ENCODE results near the gene ARSB. TPM values are rescaled to one million over a fixed set of nuclear protein-coding genes. Genes with fewer than 3 reads are reported as not detected.

Gene ARSB
- total and polyA plus RNA-seq, 2 donors from 2014 or later: 8.3 to 16.4 TPM

GRCh38 chr5:78975035-78975434 is 10.1 kb downstream of the ARSB start:
- peak in 1 of 5 donors; percentile 49 for DNase-seq
- H3K27ac ChIP-seq (ENCODE audit: low read depth in 2 of 2, low read length in 2 of 2): no peak overlapping the region
- TF ChIP-seq, protein P1, sequence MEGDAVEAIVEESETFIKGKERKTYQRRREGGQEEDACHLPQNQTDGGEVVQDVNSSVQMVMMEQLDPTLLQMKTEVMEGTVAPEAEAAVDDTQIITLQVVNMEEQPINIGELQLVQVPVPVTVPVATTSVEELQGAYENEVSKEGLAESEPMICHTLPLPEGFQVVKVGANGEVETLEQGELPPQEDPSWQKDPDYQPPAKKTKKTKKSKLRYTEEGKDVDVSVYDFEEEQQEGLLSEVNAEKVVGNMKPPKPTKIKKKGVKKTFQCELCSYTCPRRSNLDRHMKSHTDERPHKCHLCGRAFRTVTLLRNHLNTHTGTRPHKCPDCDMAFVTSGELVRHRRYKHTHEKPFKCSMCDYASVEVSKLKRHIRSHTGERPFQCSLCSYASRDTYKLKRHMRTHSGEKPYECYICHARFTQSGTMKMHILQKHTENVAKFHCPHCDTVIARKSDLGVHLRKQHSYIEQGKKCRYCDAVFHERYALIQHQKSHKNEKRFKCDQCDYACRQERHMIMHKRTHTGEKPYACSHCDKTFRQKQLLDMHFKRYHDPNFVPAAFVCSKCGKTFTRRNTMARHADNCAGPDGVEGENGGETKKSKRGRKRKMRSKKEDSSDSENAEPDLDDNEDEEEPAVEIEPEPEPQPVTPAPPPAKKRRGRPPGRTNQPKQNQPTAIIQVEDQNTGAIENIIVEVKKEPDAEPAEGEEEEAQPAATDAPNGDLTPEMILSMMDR (IDR thresholded peaks at IDR 0.05; ENCODE audit: borderline replicate concordance, extremely low read depth, insufficient read depth): no peak
- no peaks in the 10 kb centered on the region for H3K36me3 ChIP-seq (ENCODE audit: control insufficient read depth in 2 of 3, insufficient read depth in 3 of 3, low read length in 3 of 3)
- H3K9me3 ChIP-seq (ENCODE audit: control insufficient read depth in 2 of 3, insufficient read depth in 1 of 3, low read length in 3 of 3): no peaks in the 10 kb centered on the region
- intact Hi-C loops (cut with DNase I): no loop called here
- H3K4me3 ChIP-seq (ENCODE audit: low read length in 3 of 3): no peak overlapping the region
- peaks cover 2 to 19% (median 14%) of the 10 kb centered on the region in 3 donors for H3K4me1 ChIP-seq (ENCODE audit: control insufficient read depth in 2 of 3, insufficient read depth in 2 of 3, low read depth in 1 of 3, low read length in 3 of 3)
- no peak overlapping the region for H3K9ac ChIP-seq (ENCODE audit: low read length in 3 of 3)
- no peaks in the 10 kb centered on the region for H3K27me3 ChIP-seq (ENCODE audit: control insufficient read depth, insufficient read depth, low read length)
- FAIRE-seq: no peak

DNA sequence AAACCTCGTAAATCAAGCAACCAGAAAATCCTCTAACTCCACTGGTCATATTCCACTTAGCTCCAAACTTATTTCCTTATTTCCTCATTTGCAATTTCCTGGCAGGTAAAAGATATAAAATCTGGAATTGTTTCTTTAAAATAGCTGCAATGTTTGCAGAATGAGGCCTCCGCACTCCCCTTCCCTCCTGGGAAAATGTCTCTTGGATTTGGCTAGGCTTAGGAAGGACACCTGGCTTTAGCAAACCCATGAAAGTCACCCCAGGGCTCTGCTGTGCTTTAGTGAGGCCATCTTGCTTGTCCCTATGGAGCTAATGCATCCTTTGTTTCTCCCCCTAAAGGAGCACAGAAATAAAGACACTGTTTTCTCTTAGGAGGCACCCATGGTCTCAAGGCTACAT is 10.5 kb downstream of the ARSB start:
- no peak overlapping the region for H3K4me3 ChIP-seq (ENCODE audit: low read length in 3 of 3)
- no peaks in the 10 kb centered on the region for H3K27me3 ChIP-seq (ENCODE audit: control insufficient read depth, insufficient read depth, low read length)
- H3K9me3 ChIP-seq (ENCODE audit: control insufficient read depth in 2 of 3, insufficient read depth in 1 of 3, low read length in 3 of 3): no peaks in the 10 kb centered on the region
- no peak for FAIRE-seq
- intact Hi-C loops (cut with DNase I): no loop called here
- no peaks in the 10 kb centered on the region for H3K36me3 ChIP-seq (ENCODE audit: control insufficient read depth in 2 of 3, insufficient read depth in 3 of 3, low read length in 3 of 3)
- H3K4me1 ChIP-seq (ENCODE audit: control insufficient read depth in 2 of 3, insufficient read depth in 2 of 3, low read depth in 1 of 3, low read length in 3 of 3): peaks cover 2 to 17% (median 11%) of the 10 kb centered on the region in 3 donors
- TF ChIP-seq, protein P1 (IDR thresholded peaks at IDR 0.05; ENCODE audit: borderline replicate concordance, extremely low read depth, insufficient read depth): no peak
- H3K9ac ChIP-seq (ENCODE audit: low read length in 3 of 3): no peak overlapping the region
- DNase-seq: no peak
- H3K27ac ChIP-seq (ENCODE audit: low read depth in 2 of 2, low read length in 2 of 2): no peak overlapping the region

- no peaks in the 10 kb centered on the region for H3K9me3 ChIP-seq (ENCODE audit: control insufficient read depth in 2 of 3, insufficient read depth in 1 of 3, low read length in 3 of 3)
- DNase-seq (no peak), FAIRE-seq (no peak)
- H3K4me3 ChIP-seq (ENCODE audit: low read length in 3 of 3): no peak overlapping the region
- intact Hi-C loops (cut with DNase I): no loop called here
- H3K9ac ChIP-seq (ENCODE audit: low read length in 3 of 3): no peak overlapping the region
- no peaks in the 10 kb centered on the region for H3K36me3 ChIP-seq (ENCODE audit: control insufficient read depth in 2 of 3, insufficient read depth in 3 of 3, low read length in 3 of 3)
- H3K27ac ChIP-seq (ENCODE audit: low read depth in 2 of 2, low read length in 2 of 2): no peak overlapping the region
- TF ChIP-seq, protein P1 (IDR thresholded peaks at IDR 0.05; ENCODE audit: borderline replicate concordance, extremely low read depth, insufficient read depth): no peak
- H3K4me1 ChIP-seq (ENCODE audit: control insufficient read depth in 2 of 3, insufficient read depth in 2 of 3, low read depth in 1 of 3, low read length in 3 of 3): peaks cover 2 to 17% (median 11%) of the 10 kb centered on the region in 3 donors
- no peaks in the 10 kb centered on the region for H3K27me3 ChIP-seq (ENCODE audit: control insufficient read depth, insufficient read depth, low read length)
Observed at GRCh38 chr5:78974011-78974410, 11.1 kb downstream of the ARSB start.

Data from kidney (tissue), 14 donors.